Mesothelial cell of epicardium (in vitro differentiated cells): ENCODE data around the gene RREB1. TPM values are rescaled to one million over a fixed set of nuclear protein-coding genes. Genes with fewer than 3 reads are reported as not detected.
"Not testable (repeated sequence)": the region's sequence is repeated elsewhere in the genome, so short reads cannot be mapped to it uniquely, and the experiment has no call there.

Experiments
- DNase-seq, 2 experiments: peaks; one replicate each; pipeline ENCODE4 v3.0.0; 2021; ENCODE audit warnings: low spot score in 2 of 2; ENCODE audit not compliant: unreplicated experiment in 2 of 2
- H3K27ac Mint-ChIP-seq: 2 replicates; pipeline ENCODE4 v1.8.0; 2021; ENCODE audit warnings: mixed read lengths
- H3K27me3 Mint-ChIP-seq: 2 replicates; pipeline ENCODE4 v1.8.0; 2021; ENCODE audit warnings: low read depth, mixed read lengths
- H3K36me3 Mint-ChIP-seq: 2 replicates; pipeline ENCODE4 v1.8.0; 2021; ENCODE audit warnings: mixed read lengths
- H3K4me1 Mint-ChIP-seq: 2 replicates; pipeline ENCODE4 v1.8.0; 2021; ENCODE audit warnings: mixed read lengths
- H3K4me3 Mint-ChIP-seq: 2 replicates; pipeline ENCODE4 v1.8.0; 2021; ENCODE audit warnings: mild to moderate bottlenecking, moderate library complexity, mixed read lengths
- H3K9me3 Mint-ChIP-seq: 2 replicates; pipeline ENCODE4 v1.8.0; 2021; ENCODE audit warnings: mixed read lengths
- total RNA-seq: library from RNA; stranded (reverse); gene quantifications from 3 replicates; pipeline ENCODE4 v1.2.1, GENCODE V29; 2021
- TF ChIP-seq, protein P1 (sequence below): fragments of 200-600 bp; sonication (generic); IDR thresholded peaks from one replicate; pipeline ENCODE4 v1.5.0; 2021; ENCODE audit warnings: antibody characterized with exemption; ENCODE audit not compliant: unreplicated experiment

Gene RREB1
- total RNA-seq, 1 donor from 2014 or later, result 55.4 TPM

DNA sequence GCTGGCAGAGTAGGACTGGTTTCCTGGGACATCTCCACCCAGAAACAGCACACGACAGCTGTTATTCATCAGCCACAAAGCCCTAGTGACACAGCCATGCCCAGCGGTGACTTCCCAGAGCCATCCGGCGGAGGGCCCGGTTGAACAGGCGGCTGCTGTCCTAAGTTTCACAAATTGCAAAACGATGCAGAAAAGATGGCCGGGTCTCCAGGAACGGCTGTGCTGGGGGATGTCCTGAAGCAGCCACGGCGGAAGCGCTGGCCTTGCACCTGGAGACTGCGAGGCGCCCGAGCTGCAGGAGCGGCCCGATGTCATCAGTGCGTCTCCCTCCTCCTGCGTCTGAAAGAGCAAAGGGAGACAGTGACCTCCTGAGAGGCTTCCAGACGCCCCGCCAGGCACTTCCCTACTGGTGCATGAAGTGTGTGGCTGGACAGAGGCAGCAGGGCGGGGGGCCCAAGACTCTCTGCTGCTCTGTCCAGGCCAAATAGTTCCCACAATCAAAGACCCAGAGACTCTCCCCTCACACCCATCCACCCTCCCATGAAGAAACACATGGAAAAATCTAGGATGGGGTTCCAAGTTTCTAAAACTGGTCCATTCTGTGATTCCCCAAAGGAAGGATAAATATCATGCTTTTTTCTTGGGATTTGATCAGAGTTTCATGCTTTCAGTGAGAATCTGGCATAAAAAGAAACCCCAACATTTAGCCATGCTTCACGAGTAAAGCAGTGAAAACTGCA, 161.2 kb downstream of the RREB1 start:
- Mint-ChIP-seq H3K27me3 (no peaks in the 10 kb centered on the region), H3K4me1 (peaks cover 7% of the 10 kb centered on the region), H3K36me3 (no peaks in the 10 kb centered on the region), H3K9me3 (no peaks in the 10 kb centered on the region), H3K27ac (no peak overlapping the region), H3K4me3 (no peak overlapping the region)
- no peak for DNase-seq
- TF ChIP-seq, protein P1, sequence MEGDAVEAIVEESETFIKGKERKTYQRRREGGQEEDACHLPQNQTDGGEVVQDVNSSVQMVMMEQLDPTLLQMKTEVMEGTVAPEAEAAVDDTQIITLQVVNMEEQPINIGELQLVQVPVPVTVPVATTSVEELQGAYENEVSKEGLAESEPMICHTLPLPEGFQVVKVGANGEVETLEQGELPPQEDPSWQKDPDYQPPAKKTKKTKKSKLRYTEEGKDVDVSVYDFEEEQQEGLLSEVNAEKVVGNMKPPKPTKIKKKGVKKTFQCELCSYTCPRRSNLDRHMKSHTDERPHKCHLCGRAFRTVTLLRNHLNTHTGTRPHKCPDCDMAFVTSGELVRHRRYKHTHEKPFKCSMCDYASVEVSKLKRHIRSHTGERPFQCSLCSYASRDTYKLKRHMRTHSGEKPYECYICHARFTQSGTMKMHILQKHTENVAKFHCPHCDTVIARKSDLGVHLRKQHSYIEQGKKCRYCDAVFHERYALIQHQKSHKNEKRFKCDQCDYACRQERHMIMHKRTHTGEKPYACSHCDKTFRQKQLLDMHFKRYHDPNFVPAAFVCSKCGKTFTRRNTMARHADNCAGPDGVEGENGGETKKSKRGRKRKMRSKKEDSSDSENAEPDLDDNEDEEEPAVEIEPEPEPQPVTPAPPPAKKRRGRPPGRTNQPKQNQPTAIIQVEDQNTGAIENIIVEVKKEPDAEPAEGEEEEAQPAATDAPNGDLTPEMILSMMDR, result no peak

GRCh38 chr6:7269816-7270215, 162.1 kb downstream of the RREB1 start:
- no peaks in the 10 kb centered on the region for H3K27me3 Mint-ChIP-seq
- no peak overlapping the region for H3K4me3 Mint-ChIP-seq
- no peak for DNase-seq
- H3K27ac Mint-ChIP-seq, result no peak overlapping the region
- peaks cover 7% of the 10 kb centered on the region for H3K4me1 Mint-ChIP-seq
- TF ChIP-seq, protein P1, result no peak
- H3K36me3 Mint-ChIP-seq, result no peaks in the 10 kb centered on the region
- H3K9me3 Mint-ChIP-seq, result no peaks in the 10 kb centered on the region

- TF ChIP-seq, protein P1, result no peak
- no peak overlapping the region for H3K27ac Mint-ChIP-seq
- H3K27me3 Mint-ChIP-seq, result no peaks in the 10 kb centered on the region
- H3K4me1 Mint-ChIP-seq, result peaks cover 7% of the 10 kb centered on the region
- H3K9me3 Mint-ChIP-seq, result no peaks in the 10 kb centered on the region
- no peak overlapping the region for H3K4me3 Mint-ChIP-seq
- no peak for DNase-seq
- no peaks in the 10 kb centered on the region for H3K36me3 Mint-ChIP-seq
These were observed 162.8 kb downstream of the RREB1 start for GRCh38 chr6:7270320-7271204.

GRCh38 chr6:7271205-7271534, 163.4 kb downstream of the RREB1 start:
- peaks cover 7% of the 10 kb centered on the region for H3K4me1 Mint-ChIP-seq
- H3K27me3 Mint-ChIP-seq, result no peaks in the 10 kb centered on the region
- no peak overlapping the region for H3K4me3 Mint-ChIP-seq
- H3K9me3 Mint-ChIP-seq, result no peaks in the 10 kb centered on the region
- no peaks in the 10 kb centered on the region for H3K36me3 Mint-ChIP-seq
- TF ChIP-seq, protein P1, result no peak
- no peak for DNase-seq
- H3K27ac Mint-ChIP-seq, result no peak overlapping the region

- no peaks in the 10 kb centered on the region for H3K27me3 Mint-ChIP-seq
- H3K36me3 Mint-ChIP-seq, result no peaks in the 10 kb centered on the region
- no peak overlapping the region for H3K27ac Mint-ChIP-seq
- no peak overlapping the region for H3K4me3 Mint-ChIP-seq
- TF ChIP-seq, protein P1, result no peak
- H3K4me1 Mint-ChIP-seq, result no peaks in the 10 kb centered on the region
- no peaks in the 10 kb centered on the region for H3K9me3 Mint-ChIP-seq
- no peak for DNase-seq
These were observed 165.9 kb downstream of the RREB1 start for GRCh38 chr6:7273709-7274108.

DNA sequence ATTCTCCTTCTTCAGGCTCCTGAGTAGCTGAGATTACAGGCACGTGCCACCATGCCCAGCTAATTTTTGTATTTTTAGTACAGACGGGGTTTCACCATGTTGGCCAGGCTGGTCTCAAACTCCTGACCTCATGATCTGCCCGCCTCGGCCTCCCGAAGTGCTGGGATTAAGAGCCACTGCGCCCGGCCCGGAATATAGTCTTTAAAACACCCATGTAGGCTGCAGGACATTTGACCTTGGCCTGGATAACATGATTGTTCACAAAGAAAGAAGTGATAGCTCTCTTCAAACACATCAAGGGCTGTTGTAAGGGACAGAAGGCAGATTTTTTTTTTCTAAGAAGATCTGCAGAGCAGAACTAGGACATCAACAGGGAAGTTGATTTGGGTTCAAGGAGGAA, 166.8 kb downstream of the RREB1 start:
- H3K4me3 Mint-ChIP-seq, H3K27me3 Mint-ChIP-seq, H3K4me1 Mint-ChIP-seq, H3K9me3 Mint-ChIP-seq, H3K36me3 Mint-ChIP-seq, H3K27ac Mint-ChIP-seq, DNase-seq: not testable (repeated sequence)
